Mammary epithelial cell (primary cell): ENCODE data around the gene CLEC3B.

ENCODE experiments used
- CTCF ChIP-seq, 2 donors: IDR thresholded peaks in 1 of 2; conservative IDR thresholded peaks in 1 of 2; 2 replicates each; pipeline ENCODE4 v1.5.1; 2011 to 2012; ENCODE audit warnings: inconsistent platforms in 2 of 2, low read length in 2 of 2, mild to moderate bottlenecking in 2 of 2, control low read depth in 1 of 2, low read depth in 1 of 2; ENCODE audit not compliant: insufficient read depth in 1 of 2; ENCODE audit errors: extremely low read depth in 1 of 2
- EZH2 ChIP-seq: IDR thresholded peaks from 2 replicates; pipeline ENCODE4 v1.6.1; 2012; ENCODE audit warnings: low read length, inconsistent platforms, borderline replicate concordance

- no peak for TF ChIP-seq CTCF (conservative IDR thresholded peaks at IDR 0.05 in 1 of 2, IDR thresholded peaks at IDR 0.05 in 1 of 2; ENCODE audit: extremely low read depth in 1 of 2, insufficient read depth in 1 of 2, low read depth in 1 of 2, low read length in 2 of 2)
- no peak for TF ChIP-seq EZH2
These were observed 38.8 kb upstream of the CLEC3B start for GRCh38 chr3:44987332-44987731.
